HG03097 (cell line): Measurements from ENCODE around the gene ERGIC3.

Experiments
- ATAC-seq: cut with Tn5 transposase; IDR thresholded peaks from one replicate; pipeline ENCODE4 v1.9.1; 2021; ENCODE audit not compliant: unreplicated experiment, low FRiP score

ERGIC3 gene

GRCh38 chr20:35560105-35560511 lies 18.2 kb downstream of the ERGIC3 start:
- no peak for ATAC-seq

- no peak for ATAC-seq
These were observed 18.7 kb downstream of the ERGIC3 start for GRCh38 chr20:35560541-35560940.

- no peak for ATAC-seq
These were observed 19.4 kb downstream of the ERGIC3 start for GRCh38 chr20:35561268-35561667.

DNA sequence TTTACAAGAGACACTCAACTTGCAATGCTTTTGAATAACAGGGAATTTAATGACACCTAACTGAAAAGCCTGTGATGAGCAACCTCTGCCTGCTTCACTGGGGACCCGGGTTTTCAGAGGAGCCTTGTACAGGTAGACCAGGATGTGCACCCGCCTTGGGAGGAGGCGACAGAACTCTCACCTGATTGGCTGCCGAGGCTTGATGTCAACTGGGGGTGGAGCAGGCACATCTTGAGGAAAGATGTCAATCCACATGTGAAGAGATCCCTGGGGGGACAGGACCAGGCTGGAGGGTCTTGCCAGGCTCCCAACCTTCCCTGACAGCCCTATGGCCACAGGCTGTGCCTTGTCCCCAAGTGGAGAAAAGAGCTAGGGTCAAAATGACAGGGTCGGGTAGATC lies 19.8 kb downstream of the ERGIC3 start:
- no peak for ATAC-seq

DNA sequence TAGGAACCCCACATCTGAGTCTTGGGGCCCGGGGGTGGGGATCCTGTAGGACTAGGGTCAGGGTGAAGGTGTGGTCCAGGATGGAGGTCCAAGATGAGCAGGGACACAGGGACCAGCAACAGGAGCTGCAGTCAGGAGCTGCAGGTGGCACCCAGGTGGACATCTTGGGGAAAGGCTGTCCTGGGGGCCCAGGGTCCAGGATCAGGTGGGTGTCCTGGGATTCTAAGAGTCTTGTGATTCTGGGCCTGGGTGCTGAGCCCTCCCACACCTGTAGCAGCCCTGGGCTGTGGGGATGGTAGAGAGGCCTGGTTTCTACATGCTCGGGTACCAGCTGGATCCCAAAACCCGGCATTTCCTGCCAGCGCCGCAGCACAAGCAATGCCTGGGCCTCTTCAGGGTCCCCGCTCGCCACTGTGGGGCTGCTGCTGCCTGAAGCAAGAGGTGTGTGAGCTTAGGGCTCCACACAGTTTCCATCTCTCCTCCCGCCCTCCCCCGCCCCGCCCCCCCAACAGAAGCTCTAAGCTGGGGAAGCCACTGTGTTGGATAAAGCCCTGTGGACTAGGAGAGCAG lies 20.7 kb downstream of the ERGIC3 start:
- no peak for ATAC-seq

GRCh38 chr20:35563834-35564233 lies 22.0 kb downstream of the ERGIC3 start:
- ATAC-seq, result no peak

DNA sequence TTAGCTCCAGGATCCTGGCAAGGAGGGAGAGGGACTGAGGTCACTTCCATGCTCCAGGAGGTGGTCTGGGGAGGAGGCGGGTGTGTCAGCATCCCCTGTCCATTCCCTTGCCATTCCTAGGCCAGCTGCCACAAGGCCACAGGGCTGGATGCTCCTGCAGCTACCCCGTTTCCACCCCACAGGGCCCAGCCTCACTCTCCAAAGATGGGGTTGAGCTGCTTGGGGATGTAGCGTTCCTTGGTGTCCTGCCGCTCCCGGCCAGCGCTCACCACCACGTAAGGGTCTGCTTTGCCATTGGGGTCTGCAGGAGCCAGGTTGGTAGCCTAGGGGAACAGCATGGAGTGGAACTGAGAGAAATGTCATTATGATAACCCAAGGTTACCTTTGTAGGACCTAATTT lies 23.0 kb downstream of the ERGIC3 start:
- ATAC-seq, result no peak

DNA sequence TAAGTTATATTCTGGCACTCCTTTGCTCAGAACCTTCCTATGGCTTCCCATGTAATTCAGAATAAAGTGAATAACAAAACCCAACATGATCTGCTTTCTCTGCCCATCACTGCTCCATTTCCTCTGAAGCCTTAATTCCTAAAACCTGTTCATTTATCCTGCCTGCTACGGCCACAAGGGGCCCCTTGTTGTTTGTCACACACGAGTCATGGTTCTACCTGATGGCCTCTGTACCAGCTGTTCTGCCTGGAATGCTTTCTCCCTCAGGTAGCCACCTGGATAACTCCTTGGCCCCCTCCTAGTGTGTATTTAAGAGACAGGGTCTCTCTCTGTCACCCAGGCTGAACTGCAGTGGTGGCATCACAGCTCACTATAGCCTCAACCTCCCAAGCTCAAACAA lies 26.8 kb downstream of the ERGIC3 start:
- ATAC-seq, result no peak

- ATAC-seq, result no peak
These were observed 29.7 kb downstream of the ERGIC3 start for GRCh38 chr20:35571555-35571954.

DNA sequence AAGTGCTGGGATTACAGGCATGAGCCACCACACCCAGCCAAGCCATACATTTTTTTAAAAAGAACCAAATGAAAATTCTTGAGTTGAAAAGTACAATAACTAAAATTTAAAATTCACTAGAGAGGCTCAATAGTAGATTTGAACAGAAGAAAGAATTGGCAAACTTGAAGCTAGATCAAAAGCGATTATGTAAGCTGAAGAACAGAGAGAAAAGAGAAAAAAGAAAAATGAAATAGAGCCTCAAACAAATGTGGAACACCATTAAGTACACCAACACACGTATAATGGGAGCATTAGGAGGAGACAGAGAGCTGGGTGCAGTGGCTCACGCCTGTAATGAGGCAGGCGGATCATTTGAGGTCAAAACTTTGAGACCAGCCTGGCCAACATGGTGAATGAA lies 31.0 kb downstream of the ERGIC3 start:
- no peak for ATAC-seq

- ATAC-seq, result no peak
These were observed 34.1 kb downstream of the ERGIC3 start for GRCh38 chr20:35575958-35576357.

DNA sequence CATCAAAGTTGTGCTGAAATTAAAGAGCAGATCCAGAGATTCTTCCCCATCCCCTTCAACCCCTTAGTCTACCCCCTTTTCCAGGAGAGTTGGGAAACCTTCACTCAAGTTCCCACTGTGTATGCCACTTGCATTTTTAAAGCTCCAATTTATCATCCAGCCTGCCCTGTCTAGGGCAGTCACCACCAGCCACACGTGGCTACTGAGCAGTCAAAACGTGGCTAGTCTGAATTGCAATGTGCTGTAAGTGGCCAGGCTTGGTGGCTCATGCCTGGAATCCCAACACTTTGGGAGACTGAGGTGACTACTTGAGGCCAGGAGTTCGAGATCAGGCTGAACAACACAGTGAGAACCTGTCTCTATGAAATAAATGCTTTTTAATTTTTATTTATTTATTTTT lies 34.9 kb downstream of the ERGIC3 start:
- no peak for ATAC-seq

- ATAC-seq, result no peak
These were observed 36.6 kb downstream of the ERGIC3 start for GRCh38 chr20:35578469-35578868.

GRCh38 chr20:35579196-35579595 lies 37.3 kb downstream of the ERGIC3 start:
- ATAC-seq, result no peak

DNA sequence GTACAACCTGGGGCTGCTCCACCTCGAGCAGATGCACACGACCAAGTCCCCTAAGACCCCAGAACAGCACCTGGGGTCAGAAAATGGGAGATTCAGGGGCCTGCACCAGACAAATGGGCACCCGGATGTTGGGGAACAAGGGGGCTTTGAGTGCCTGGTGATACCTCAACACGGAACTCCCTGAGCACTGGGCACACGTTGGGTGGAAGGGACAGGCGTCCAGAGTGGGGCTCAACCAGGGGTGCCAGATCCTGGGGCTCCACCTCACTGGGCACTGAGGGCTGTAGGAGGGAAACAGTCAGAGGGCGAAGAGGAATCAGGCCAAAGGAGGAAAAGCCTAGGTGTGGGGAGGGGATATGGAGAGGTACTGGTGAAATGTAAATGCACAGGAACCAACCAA lies 40.3 kb downstream of the ERGIC3 start:
- ATAC-seq, result no peak

DNA sequence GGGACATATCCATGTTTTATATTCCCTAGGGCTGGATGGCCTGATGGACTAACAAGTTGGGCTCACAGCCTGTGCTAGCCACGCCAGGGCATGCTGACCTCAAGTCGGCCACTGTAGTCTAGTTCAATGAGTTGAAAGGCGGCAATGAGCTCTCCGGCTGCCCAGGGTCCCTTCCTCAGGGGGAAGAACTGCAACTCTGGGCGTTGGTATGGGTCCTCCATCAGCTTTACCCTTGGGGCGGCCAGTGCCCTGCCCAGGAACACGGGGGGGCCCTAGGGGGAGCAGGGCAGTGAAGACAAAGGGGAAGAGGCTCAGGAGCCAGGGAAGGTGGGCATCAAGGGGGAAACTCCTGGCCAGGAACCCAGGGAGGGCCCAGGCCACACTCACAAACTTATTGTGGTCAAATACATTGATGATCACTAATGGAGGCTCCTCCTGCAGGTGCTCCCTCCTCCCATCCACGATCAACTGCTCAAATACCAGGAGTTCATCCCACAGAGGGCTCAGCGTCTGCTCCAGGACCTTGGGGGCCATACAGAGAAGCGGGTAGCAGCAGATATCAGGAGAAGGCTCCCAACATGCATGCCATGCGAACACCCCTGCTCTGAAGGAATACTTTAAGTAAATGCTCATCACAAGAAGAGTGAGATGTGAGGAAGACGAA lies 41.0 kb downstream of the ERGIC3 start:
- ATAC-seq, result no peak

- no peak for ATAC-seq
These were observed 42.0 kb downstream of the ERGIC3 start for GRCh38 chr20:35583636-35584560.

- ATAC-seq, result no peak
These were observed 45.0 kb downstream of the ERGIC3 start for GRCh38 chr20:35586751-35587425.

DNA sequence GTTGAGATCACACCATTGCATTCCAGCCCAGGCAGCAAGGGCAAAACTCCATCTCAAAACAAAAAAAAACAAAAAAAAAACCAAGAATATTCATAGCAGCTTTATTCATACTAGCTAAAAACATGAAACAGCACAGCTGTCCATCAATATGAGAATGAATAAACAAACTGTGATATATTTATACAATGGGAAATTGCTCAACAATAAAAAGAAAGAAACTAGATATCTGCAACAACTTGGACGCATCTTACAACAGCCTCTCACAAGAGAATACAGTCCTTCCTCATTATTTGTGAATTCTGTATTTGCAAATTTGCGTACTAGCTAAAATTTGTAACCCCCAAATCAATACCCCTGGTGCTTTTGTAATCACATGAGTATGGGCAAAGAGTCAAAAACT lies 45.6 kb downstream of the ERGIC3 start:
- no peak for ATAC-seq

DNA sequence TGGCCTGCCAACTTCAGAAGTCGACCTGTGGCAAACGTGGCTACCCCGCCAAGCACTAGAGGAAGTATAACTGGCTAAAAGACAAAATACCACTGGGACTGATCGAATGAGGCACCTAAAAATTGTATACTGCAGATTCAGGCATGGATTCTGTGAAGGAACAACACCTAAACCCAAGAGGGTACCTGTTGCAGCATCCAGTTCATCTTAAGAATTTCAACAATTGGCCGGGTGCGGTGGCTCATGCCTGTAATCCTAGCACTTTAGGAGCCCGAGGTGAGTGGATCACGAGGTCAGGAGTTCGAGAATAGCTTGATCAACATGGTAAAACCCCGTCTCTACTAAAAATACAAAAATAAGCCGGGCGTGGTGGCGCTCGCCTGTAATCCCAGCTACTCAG lies 46.5 kb downstream of the ERGIC3 start:
- no peak for ATAC-seq

GRCh38 chr20:35592339-35592974 lies 50.6 kb downstream of the ERGIC3 start:
- no peak for ATAC-seq
